Neural progenitor cell (in vitro differentiated cells): Measurements from ENCODE around the gene PROB1. TPM values are rescaled to one million over a fixed set of nuclear protein-coding genes. Genes with fewer than 3 reads are reported as not detected.

Experiments used
- DNase-seq: peaks from one replicate; pipeline ENCODE4 v3.0.0-alpha.2; 2016; ENCODE audit warnings: low spot score
- H2AFZ ChIP-seq: fragments of 200-600 bp; sonication (generic); replicated peaks from 2 replicates; pipeline ENCODE4 v1.6.1; 2016; ENCODE audit warnings: antibody characterized with exemption
- H3F3A ChIP-seq: fragments of 200-600 bp; sonication (generic); 2 replicates; pipeline ENCODE4 v1.6.1; 2016; ENCODE audit warnings: antibody characterized with exemption, low read depth
- H3K27ac ChIP-seq: fragments of 200-600 bp; sonication (generic); 2 replicates; pipeline ENCODE4 v1.5.1; 2016; ENCODE audit warnings: mild to moderate bottlenecking
- H3K27me3 ChIP-seq: fragments of 200-600 bp; sonication (generic); 2 replicates; pipeline ENCODE4 v1.6.1; 2016; ENCODE audit warnings: mild to moderate bottlenecking, moderate library complexity
- H3K36me3 ChIP-seq: fragments of 200-600 bp; sonication (generic); 2 replicates; pipeline ENCODE4 v1.5.1; 2016
- H3K4me1 ChIP-seq: fragments of 200-600 bp; sonication (generic); 2 replicates; pipeline ENCODE4 v1.6.1; 2016; ENCODE audit warnings: mixed run types
- H3K4me2 ChIP-seq: fragments of 200-600 bp; sonication (generic); 2 replicates; pipeline ENCODE4 v1.6.1; 2016
- H3K4me3 ChIP-seq: fragments of 200-600 bp; sonication (generic); 2 replicates; pipeline ENCODE4 v1.5.1; 2016
- H3K79me2 ChIP-seq: fragments of 200-600 bp; sonication (generic); 2 replicates; pipeline ENCODE4 v1.6.1; 2016; ENCODE audit warnings: low read depth
- H3K9ac ChIP-seq: fragments of 200-600 bp; sonication (generic); 2 replicates; pipeline ENCODE4 v1.6.1; 2016
- H3K9me3 ChIP-seq: fragments of 200-600 bp; sonication (generic); 2 replicates; pipeline ENCODE4 v1.5.1; 2016; ENCODE audit warnings: low read depth
- H4K20me1 ChIP-seq: fragments of 200-600 bp; sonication (generic); 2 replicates; pipeline ENCODE4 v1.6.1; 2016; ENCODE audit warnings: low read depth
- H3K27ac Mint-ChIP-seq: 3 replicates; pipeline ENCODE4 v1.8.0; 2021; ENCODE audit warnings: mixed read lengths
- H3K27me3 Mint-ChIP-seq: 2 replicates; pipeline ENCODE4 v1.8.0; 2022; ENCODE audit warnings: low read depth, mild to moderate bottlenecking, inconsistent platforms, moderate library complexity, mixed read lengths; ENCODE audit not compliant: insufficient read depth
- H3K36me3 Mint-ChIP-seq: 3 replicates; pipeline ENCODE4 v1.8.0; 2021; ENCODE audit warnings: mixed read lengths
- H3K4me1 Mint-ChIP-seq: 3 replicates; pipeline ENCODE4 v1.8.0; 2021; ENCODE audit warnings: mixed read lengths
- H3K4me3 Mint-ChIP-seq: 3 replicates; pipeline ENCODE4 v1.8.0; 2021; ENCODE audit warnings: mild to moderate bottlenecking, moderate library complexity, mixed read lengths
- H3K9me3 Mint-ChIP-seq: 3 replicates; pipeline ENCODE4 v1.8.0; 2020; ENCODE audit warnings: mixed read lengths
- CTCF ChIP-seq: fragments of 200-600 bp; sonication (generic); IDR thresholded peaks from 2 replicates; pipeline ENCODE4 v1.5.1; 2017; ENCODE audit warnings: antibody characterized with exemption, mild to moderate bottlenecking
- EZH2 ChIP-seq: fragments of 200-600 bp; sonication (generic); IDR thresholded peaks from 2 replicates; pipeline ENCODE4 v1.6.1; 2017; ENCODE audit warnings: antibody characterized with exemption, mild to moderate bottlenecking, moderate library complexity
- EZH2phosphoT487 ChIP-seq: fragments of 200-600 bp; sonication (generic); IDR thresholded peaks from 2 replicates; pipeline ENCODE4 v1.6.1; 2017; ENCODE audit warnings: antibody characterized with exemption
- total RNA-seq: library from RNA; depleted of rRNA; stranded (reverse); fragments of >200 nt; gene quantifications from 2 replicates; pipeline ENCODE4 v1.2.3, GENCODE V29; 2015; ENCODE audit warnings: low replicate concordance

Gene PROB1
- total RNA-seq, 1 donor from 2014 or later = 0.67 TPM

DNA sequence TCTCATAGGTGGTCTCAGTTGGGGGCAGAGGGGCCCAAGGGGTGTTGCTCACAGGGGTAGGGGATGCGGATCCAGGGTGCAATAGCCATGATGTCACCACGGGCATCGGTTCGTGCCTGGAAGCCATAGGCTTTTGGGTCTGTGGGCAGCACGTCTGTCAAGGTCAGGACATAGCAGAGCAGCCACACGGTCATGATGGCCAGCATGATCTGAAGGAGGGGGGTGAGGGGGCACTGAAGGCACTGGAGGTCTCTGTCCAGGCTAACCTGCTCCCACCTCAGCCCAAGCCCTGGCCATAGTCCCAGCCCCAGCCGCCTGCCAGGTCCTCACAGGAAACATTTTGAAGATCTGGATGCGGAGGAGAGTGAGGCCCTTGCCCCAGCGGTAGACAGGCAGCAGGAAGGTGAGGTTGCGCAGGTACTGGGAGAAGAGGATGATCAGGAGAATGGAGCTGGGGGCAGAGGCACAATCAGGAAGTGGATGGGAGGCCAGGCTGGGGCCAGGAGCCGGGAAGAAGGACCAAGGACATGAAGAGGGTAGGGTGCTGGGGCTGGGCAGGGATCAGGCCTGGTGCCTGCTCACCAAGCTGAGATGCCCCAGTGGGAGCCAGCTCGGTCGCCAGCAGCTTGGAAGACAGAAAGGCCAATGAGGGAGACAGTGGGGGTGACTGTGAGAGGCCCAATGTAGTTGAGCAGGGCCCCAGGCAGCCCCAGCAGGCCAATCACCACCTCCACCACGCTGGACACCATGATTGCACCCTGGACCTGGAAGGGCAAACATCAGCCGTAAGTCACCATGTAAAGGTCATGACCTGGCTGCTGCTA, 15.1 kb downstream of the PROB1 start:
- H3K79me2 ChIP-seq = no peaks in the 10 kb centered on the region
- H3K27me3 Mint-ChIP-seq = peaks cover 4% of the 10 kb centered on the region
- no peak overlapping the region for H3K27ac ChIP-seq
- H3K36me3 Mint-ChIP-seq = peaks cover 2% of the 10 kb centered on the region
- H3K4me3 ChIP-seq = no peak overlapping the region
- no peak overlapping the region for H3K4me3 Mint-ChIP-seq
- no peak overlapping the region for H3K4me2 ChIP-seq
- H3K36me3 ChIP-seq = no peaks in the 10 kb centered on the region
- no peaks in the 10 kb centered on the region for H3K9me3 Mint-ChIP-seq
- no peaks in the 10 kb centered on the region for H4K20me1 ChIP-seq
- H3K4me1 Mint-ChIP-seq = peaks cover 12% of the 10 kb centered on the region
- no peak overlapping the region for H3K9ac ChIP-seq
- TF ChIP-seq EZH2 = no peak
- TF ChIP-seq EZH2phosphoT487 = no peak
- TF ChIP-seq CTCF = no peak
- no peaks in the 10 kb centered on the region for H3K4me1 ChIP-seq
- peak overlapping the region; percentile 86 for H3K27ac Mint-ChIP-seq
- H3F3A ChIP-seq = no peaks in the 10 kb centered on the region
- no peak overlapping the region for H2AFZ ChIP-seq
- H3K9me3 ChIP-seq = no peaks in the 10 kb centered on the region
- DNase-seq = no peak
- H3K27me3 ChIP-seq = no peaks in the 10 kb centered on the region

DNA sequence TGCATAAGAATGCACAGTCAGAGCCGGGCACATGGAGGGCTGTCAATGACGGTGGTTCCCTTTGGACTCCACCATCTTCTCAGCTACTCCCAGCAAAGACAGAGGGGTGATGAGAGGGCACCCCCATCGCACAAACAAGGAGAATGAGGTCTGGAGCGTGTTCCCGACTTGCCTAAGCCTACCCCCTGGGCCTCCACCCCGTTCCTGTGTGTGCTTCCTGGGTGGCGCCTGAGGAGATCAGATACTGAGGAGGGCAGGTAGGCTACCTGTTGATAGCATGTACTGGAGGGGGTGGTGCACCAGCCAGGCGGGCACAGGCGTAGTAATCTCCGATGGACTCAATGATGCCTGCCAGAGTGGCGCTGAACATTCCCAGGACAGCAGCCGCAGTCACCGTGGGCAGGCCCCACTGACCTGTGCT, 16.0 kb downstream of the PROB1 start:
- H3K4me2 ChIP-seq = no peak overlapping the region
- H3K4me1 Mint-ChIP-seq = peaks cover 10% of the 10 kb centered on the region
- H3K9me3 ChIP-seq = no peaks in the 10 kb centered on the region
- H3K27me3 Mint-ChIP-seq = peaks cover 5% of the 10 kb centered on the region
- H3K4me3 ChIP-seq = no peak overlapping the region
- H4K20me1 ChIP-seq = no peaks in the 10 kb centered on the region
- no peaks in the 10 kb centered on the region for H3F3A ChIP-seq
- H3K4me3 Mint-ChIP-seq = no peak overlapping the region
- no peak overlapping the region for H3K27ac Mint-ChIP-seq
- H3K4me1 ChIP-seq = no peaks in the 10 kb centered on the region
- DNase-seq = no peak
- no peak overlapping the region for H3K27ac ChIP-seq
- H3K79me2 ChIP-seq = no peaks in the 10 kb centered on the region
- peaks cover 3% of the 10 kb centered on the region for H3K36me3 Mint-ChIP-seq
- H3K27me3 ChIP-seq = no peaks in the 10 kb centered on the region
- no peak overlapping the region for H3K9ac ChIP-seq
- H3K36me3 ChIP-seq = no peaks in the 10 kb centered on the region
- TF ChIP-seq EZH2 = no peak
- TF ChIP-seq EZH2phosphoT487 = no peak
- TF ChIP-seq CTCF = no peak
- H3K9me3 Mint-ChIP-seq = no peaks in the 10 kb centered on the region
- no peak overlapping the region for H2AFZ ChIP-seq

DNA sequence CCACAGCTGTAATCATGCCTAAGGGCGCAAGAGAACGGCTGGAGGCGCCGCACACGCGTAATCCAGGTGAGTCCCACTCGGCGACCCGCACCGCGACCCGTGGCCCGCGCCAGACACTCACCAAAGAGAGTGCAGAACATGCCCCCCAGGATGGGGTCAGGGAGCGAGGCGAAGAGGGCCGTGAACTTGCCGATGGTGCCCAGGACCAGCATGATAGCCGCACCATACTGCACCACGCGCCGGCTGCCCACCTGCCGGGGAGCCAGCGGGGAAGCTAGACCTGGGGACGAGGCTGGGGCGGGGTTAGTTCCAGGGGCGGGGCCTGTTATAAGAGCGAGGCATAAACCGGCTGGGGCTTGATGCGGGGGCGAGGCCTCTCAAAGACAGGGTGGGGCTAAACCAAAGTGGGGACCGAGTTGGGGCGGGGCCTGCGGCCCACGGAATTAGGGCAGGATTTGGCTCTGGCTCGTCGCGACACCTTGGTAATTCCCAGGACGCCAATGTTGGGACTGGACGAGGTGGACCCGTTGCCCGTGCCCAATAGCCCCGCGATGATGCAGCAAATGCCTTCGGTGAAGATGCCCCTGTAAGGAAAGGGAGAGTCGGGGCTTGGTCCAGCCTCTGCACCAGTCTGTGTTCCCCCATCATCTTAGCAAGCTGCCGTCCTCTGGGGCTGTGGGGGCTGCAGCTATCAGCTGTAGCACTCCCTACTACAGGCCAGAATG, 16.6 kb downstream of the PROB1 start:
- H3K27ac Mint-ChIP-seq = no peak overlapping the region
- Histone ChIP-seq H3F3A (peaks cover under 1% of the 10 kb centered on the region), H3K4me3 (no peak overlapping the region), H4K20me1 (no peaks in the 10 kb centered on the region), H3K4me1 (no peaks in the 10 kb centered on the region), H3K4me2 (no peak overlapping the region), H3K36me3 (no peaks in the 10 kb centered on the region), H3K79me2 (no peaks in the 10 kb centered on the region), H3K27ac (no peak overlapping the region), H3K9ac (no peak overlapping the region), H2AFZ (no peak overlapping the region), H3K9me3 (no peaks in the 10 kb centered on the region), H3K27me3 (no peaks in the 10 kb centered on the region)
- TF ChIP-seq EZH2phosphoT487 (no peak), EZH2 (no peak), CTCF (no peak)
- peaks cover 7% of the 10 kb centered on the region for H3K27me3 Mint-ChIP-seq
- H3K36me3 Mint-ChIP-seq = peaks cover 4% of the 10 kb centered on the region
- H3K4me3 Mint-ChIP-seq = no peak overlapping the region
- H3K9me3 Mint-ChIP-seq = no peaks in the 10 kb centered on the region
- no peak for DNase-seq
- peaks cover 8% of the 10 kb centered on the region for H3K4me1 Mint-ChIP-seq
